OCI-LY7 (cell line): ENCODE data around the gene MMADHC. TPM values are rescaled to one million over a fixed set of nuclear protein-coding genes. Genes with fewer than 3 reads are reported as not detected.

ENCODE experiments used
- BruUV-seq: library from RNA; stranded (reverse); fragments of 400-500 nt; replicated peaks from 2 replicates; lab custom pipeline; 2021; lab: Mats Ljungman, UMichigan
- CTCF ChIA-PET: fragments of 300-600 bp; sonication (Branson Sonifier 250); formaldehyde crosslinking; loops from one replicate; lab custom pipeline; 2022; ENCODE audit warnings: antibody characterized with exemption; ENCODE audit not compliant: unreplicated experiment; lab: Charles Lee
- POLR2A ChIA-PET: fragments of 300-600 bp; sonication (Branson Sonifier 250); formaldehyde crosslinking; loops from one replicate; lab custom pipeline; 2022; ENCODE audit warnings: antibody characterized with exemption; lab: Charles Lee
- DNase-seq: peaks from one replicate; pipeline ENCODE4 v3.0.0-alpha.2; 2015; ENCODE audit warnings: low spot score
- H2AFZ ChIP-seq: fragments of 200-600 bp; sonication (generic), shearing (Covaris generic); 2 replicates; pipeline ENCODE4 v1.6.1; 2014; ENCODE audit warnings: mild to moderate bottlenecking, antibody characterized with exemption, low read length, moderate library complexity
- H3K27ac ChIP-seq: fragments of 200-600 bp; sonication (generic); 2 replicates; pipeline ENCODE4 v1.5.1; 2014; ENCODE audit warnings: mixed run types, low read depth, mild to moderate bottlenecking, moderate library complexity, low read length, inconsistent platforms; ENCODE audit not compliant: poor library complexity, severe bottlenecking
- H3K36me3 ChIP-seq: fragments of 200-600 bp; sonication (generic); 2 replicates; pipeline ENCODE4 v1.6.1; 2014; ENCODE audit warnings: mild to moderate bottlenecking, antibody characterized with exemption, low read length, moderate library complexity, mixed read lengths; ENCODE audit not compliant: insufficient read depth
- H3K4me1 ChIP-seq: fragments of 200-600 bp; sonication (generic); 2 replicates; pipeline ENCODE4 v1.5.1; 2014; ENCODE audit warnings: mild to moderate bottlenecking, low read length; ENCODE audit not compliant: insufficient read depth, poor library complexity, severe bottlenecking
- H3K4me2 ChIP-seq: fragments of 200-600 bp; sonication (generic); 2 replicates; pipeline ENCODE4 v1.6.1; 2014; ENCODE audit warnings: mild to moderate bottlenecking, low read length
- H3K4me3 ChIP-seq: fragments of 200-600 bp; sonication (generic); 2 replicates; pipeline ENCODE4 v1.5.1; 2014; ENCODE audit warnings: mild to moderate bottlenecking, low read depth, low read length; ENCODE audit not compliant: poor library complexity, severe bottlenecking
- H3K79me2 ChIP-seq: fragments of 200-600 bp; sonication (generic); 2 replicates; pipeline ENCODE4 v1.6.1; 2016; ENCODE audit warnings: low read depth, mild to moderate bottlenecking, low read length, moderate library complexity, mixed read lengths; ENCODE audit not compliant: insufficient read depth
- H3K9me2 ChIP-seq: fragments of 200-600 bp; sonication (generic); 2 replicates; pipeline ENCODE4 v1.6.1; 2016; ENCODE audit warnings: mild to moderate bottlenecking, low read length, mixed read lengths; ENCODE audit not compliant: insufficient read depth
- H3K9me3 ChIP-seq: fragments of 200-600 bp; sonication (generic); 2 replicates; pipeline ENCODE4 v1.6.1; 2014; ENCODE audit warnings: mild to moderate bottlenecking, mixed run types, low read length, mixed read lengths
- H4K20me1 ChIP-seq: fragments of 200-600 bp; sonication (generic); 2 replicates; pipeline ENCODE4 v1.6.1; 2014; ENCODE audit warnings: mild to moderate bottlenecking, antibody characterized with exemption, low read length, moderate library complexity, mixed read lengths; ENCODE audit not compliant: insufficient read depth
- EZH2phosphoT487 ChIP-seq: fragments of 200-600 bp; sonication (generic); IDR thresholded peaks from 2 replicates; pipeline ENCODE4 v1.6.1; 2018; ENCODE audit warnings: low read depth, borderline replicate concordance, mild to moderate bottlenecking, mixed run types, antibody characterized with exemption, low read length, moderate library complexity, mixed read lengths
- intact Hi-C: fragments of 100-400 bp; cut with micrococcal nuclease; formaldehyde crosslinking; loops from one replicate; pipeline ENCODE4 v1.10.0; 2022; ENCODE audit not compliant: unreplicated experiment
- total RNA-seq, 2 experiments: library from RNA; depleted of rRNA in 1 of 2; stranded (reverse); fragments of >200 nt in 1 of 2; shearing (Covaris generic) in 1 of 2; gene quantifications; 2 replicates each; pipeline ENCODE4 v1.2.3, GENCODE V29; 2014 to 2022
- TF ChIP-seq, protein P1 (sequence below): fragments of 200-600 bp; sonication (generic); conservative IDR thresholded peaks from 2 replicates; pipeline ENCODE4 v1.5.1; 2014; ENCODE audit warnings: mild to moderate bottlenecking, antibody characterized with exemption, low read length, moderate library complexity, mixed read lengths

The MMADHC gene
- total RNA-seq, 2 experiments from 2014 or later: 73.6 to 115 TPM

DNA sequence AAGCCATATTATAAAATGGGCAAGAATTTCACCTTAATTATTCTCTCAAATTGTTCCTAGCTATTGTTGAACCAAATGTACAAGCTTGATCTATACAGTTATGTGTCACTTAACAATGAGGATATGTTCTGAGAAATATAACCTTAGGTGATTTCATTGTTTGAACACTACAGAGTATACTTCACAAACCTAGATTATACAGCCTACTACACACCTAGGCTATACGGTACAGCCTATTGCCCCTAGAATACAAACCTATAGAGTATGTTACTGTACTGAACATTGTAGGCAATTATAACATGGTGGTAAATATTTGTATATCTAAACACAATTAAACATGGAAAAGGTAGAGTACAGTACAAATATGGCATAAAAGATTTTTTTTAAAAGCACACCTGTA is 42.9 kb upstream of the MMADHC start:
- Histone ChIP-seq H3K4me2 (no peak overlapping the region), H4K20me1 (no peaks in the 10 kb centered on the region), H3K36me3 (no peaks in the 10 kb centered on the region), H3K79me2 (no peaks in the 10 kb centered on the region), H3K4me3 (no peak overlapping the region), H3K9me2 (no peaks in the 10 kb centered on the region), H3K4me1 (no peaks in the 10 kb centered on the region), H2AFZ (no peak overlapping the region), H3K9me3 (no peaks in the 10 kb centered on the region), H3K27ac (no peak overlapping the region)
- ChIA-PET POLR2A (interaction anchor here (0.8 kb wide), 1 partner anchor 12 kb away, joined by 4 read pairs; no protein-coding TSS in a partner anchor), CTCF (no interaction called here)
- TF ChIP-seq, protein P1, sequence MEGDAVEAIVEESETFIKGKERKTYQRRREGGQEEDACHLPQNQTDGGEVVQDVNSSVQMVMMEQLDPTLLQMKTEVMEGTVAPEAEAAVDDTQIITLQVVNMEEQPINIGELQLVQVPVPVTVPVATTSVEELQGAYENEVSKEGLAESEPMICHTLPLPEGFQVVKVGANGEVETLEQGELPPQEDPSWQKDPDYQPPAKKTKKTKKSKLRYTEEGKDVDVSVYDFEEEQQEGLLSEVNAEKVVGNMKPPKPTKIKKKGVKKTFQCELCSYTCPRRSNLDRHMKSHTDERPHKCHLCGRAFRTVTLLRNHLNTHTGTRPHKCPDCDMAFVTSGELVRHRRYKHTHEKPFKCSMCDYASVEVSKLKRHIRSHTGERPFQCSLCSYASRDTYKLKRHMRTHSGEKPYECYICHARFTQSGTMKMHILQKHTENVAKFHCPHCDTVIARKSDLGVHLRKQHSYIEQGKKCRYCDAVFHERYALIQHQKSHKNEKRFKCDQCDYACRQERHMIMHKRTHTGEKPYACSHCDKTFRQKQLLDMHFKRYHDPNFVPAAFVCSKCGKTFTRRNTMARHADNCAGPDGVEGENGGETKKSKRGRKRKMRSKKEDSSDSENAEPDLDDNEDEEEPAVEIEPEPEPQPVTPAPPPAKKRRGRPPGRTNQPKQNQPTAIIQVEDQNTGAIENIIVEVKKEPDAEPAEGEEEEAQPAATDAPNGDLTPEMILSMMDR: no peak
- no peak for TF ChIP-seq EZH2phosphoT487
- intact Hi-C loops: no loop called here
- BruUV-seq: no TSS peak
- DNase-seq: no peak

DNA sequence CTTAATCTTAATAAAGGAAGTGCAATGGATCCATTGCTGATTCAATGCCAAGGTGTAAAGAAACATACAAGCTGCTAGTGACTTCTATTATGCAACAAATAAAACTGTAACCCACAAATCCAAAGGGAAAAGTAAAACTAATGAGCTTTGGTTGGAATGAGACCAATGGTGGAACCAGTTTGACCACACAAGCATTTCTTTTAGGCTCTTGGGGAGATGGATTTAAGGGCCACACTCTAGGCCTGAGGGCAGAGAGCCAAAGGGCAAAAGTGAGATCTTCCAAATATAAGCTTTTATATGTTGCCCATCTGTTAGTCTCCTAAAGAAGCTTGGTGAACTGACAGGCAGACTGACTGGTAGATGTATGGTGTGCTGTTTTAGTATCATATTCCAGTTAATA is 41.5 kb upstream of the MMADHC start:
- POLR2A ChIA-PET: interaction anchor here (1.1 kb wide), 1 partner anchor 16 kb away, joined by 3 read pairs; no protein-coding TSS in a partner anchor
- no peak for DNase-seq
- H3K4me3 ChIP-seq: no peak overlapping the region
- TF ChIP-seq EZH2phosphoT487: no peak
- TF ChIP-seq, protein P1: no peak
- H3K4me2 ChIP-seq: no peak overlapping the region
- no peaks in the 10 kb centered on the region for H3K9me2 ChIP-seq
- H4K20me1 ChIP-seq: no peaks in the 10 kb centered on the region
- no TSS peak for BruUV-seq
- no peak overlapping the region for H2AFZ ChIP-seq
- H3K4me1 ChIP-seq: no peaks in the 10 kb centered on the region
- intact Hi-C loops: no loop called here
- H3K27ac ChIP-seq: no peak overlapping the region
- CTCF ChIA-PET: no interaction called here
- no peaks in the 10 kb centered on the region for H3K9me3 ChIP-seq
- no peaks in the 10 kb centered on the region for H3K79me2 ChIP-seq
- H3K36me3 ChIP-seq: no peaks in the 10 kb centered on the region

DNA sequence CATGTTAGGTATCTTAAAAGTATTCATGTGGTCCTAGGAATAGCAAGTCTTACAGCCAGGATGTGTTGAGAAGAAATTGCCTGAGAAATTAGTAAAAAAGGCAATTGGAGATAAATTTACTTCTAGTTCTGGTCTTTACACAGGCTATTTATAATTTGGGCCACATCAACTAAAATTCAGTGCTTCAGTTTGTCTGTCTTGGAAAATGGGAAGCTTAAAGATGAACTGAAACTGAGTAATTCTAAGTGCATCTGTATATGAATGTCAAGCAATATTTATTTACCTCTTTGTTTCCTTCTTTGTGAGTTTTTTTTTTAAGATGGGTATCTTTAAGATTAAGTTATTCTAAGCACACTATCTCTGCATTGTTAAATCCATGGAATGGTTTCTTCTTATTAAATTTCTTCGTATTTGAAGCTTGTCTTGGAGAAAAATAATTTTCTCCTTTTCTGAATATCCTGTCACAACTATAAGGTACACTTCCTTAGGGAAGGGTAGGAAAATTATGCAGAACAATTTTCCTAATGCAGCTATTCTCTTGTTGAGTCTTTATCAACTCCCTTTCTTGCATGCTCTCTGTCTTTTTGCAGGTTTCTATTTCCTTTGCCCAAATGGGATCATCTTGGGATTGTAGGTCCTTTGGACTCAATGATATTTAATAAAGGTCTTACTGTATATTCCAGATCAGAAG is 39.7 kb upstream of the MMADHC start:
- H3K36me3 ChIP-seq: no peaks in the 10 kb centered on the region
- DNase-seq: no peak
- no peak overlapping the region for H3K4me2 ChIP-seq
- H3K4me3 ChIP-seq: no peak overlapping the region
- H3K9me3 ChIP-seq: no peaks in the 10 kb centered on the region
- intact Hi-C loops: no loop called here
- no peak overlapping the region for H2AFZ ChIP-seq
- no peaks in the 10 kb centered on the region for H4K20me1 ChIP-seq
- TF ChIP-seq EZH2phosphoT487: no peak
- TF ChIP-seq, protein P1: no peak
- CTCF ChIA-PET: no interaction called here
- no peaks in the 10 kb centered on the region for H3K4me1 ChIP-seq
- no TSS peak for BruUV-seq
- no peak overlapping the region for H3K27ac ChIP-seq
- POLR2A ChIA-PET: no interaction called here
- no peaks in the 10 kb centered on the region for H3K79me2 ChIP-seq
- H3K9me2 ChIP-seq: no peaks in the 10 kb centered on the region
